Neural cell (in vitro differentiated cells): ENCODE measurements around the gene MAP10.

Source experiments
- POLR2AphosphoS5 ChIP-seq: IDR thresholded peaks from 2 replicates; pipeline ENCODE4 v1.6.1; 2012
- SMC3 ChIP-seq: fragments of 450-650 bp; conservative IDR thresholded peaks from 2 replicates; pipeline ENCODE4 v1.6.1; 2014; ENCODE audit warnings: antibody characterized with exemption, mild to moderate bottlenecking, moderate library complexity; ENCODE audit not compliant: poor library complexity
- TF ChIP-seq, protein P1 (sequence below): fragments of 450-650 bp; IDR thresholded peaks from 2 replicates; pipeline ENCODE4 v1.5.1; 2014; ENCODE audit warnings: antibody characterized with exemption, mild to moderate bottlenecking, moderate library complexity; ENCODE audit not compliant: poor library complexity, severe bottlenecking

DNA sequence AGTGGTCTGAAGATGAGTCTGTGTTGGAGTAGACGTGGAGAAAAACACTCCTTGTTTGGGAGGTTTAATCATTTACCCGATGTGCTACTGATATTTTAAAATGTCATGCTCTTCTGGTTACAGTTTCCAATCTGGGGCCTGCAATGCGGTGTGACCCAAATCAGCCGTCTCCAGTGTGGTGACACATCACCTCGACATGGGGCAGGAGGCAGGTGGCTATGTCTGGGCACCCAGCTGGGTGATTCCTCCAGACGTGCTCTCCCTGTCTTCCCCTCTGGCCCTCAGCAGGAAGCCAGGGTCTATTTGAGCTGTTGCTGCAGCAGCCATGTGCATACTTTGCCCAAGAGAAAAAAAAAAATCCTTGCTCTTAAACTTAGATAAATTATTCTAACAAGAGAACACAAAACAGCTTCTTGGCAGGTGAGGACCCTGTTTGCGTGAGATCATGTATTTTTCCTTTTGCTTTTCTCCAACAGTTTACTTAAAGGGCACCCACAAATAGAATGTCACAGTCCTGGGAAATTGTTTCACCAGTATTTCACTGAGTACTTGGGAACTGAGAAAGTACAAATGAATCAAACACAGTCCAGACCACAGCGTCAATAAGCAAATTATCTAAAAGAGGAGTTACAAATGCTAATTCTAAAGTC lies 38.9 kb upstream of the MAP10 start:
- TF ChIP-seq, protein P1, sequence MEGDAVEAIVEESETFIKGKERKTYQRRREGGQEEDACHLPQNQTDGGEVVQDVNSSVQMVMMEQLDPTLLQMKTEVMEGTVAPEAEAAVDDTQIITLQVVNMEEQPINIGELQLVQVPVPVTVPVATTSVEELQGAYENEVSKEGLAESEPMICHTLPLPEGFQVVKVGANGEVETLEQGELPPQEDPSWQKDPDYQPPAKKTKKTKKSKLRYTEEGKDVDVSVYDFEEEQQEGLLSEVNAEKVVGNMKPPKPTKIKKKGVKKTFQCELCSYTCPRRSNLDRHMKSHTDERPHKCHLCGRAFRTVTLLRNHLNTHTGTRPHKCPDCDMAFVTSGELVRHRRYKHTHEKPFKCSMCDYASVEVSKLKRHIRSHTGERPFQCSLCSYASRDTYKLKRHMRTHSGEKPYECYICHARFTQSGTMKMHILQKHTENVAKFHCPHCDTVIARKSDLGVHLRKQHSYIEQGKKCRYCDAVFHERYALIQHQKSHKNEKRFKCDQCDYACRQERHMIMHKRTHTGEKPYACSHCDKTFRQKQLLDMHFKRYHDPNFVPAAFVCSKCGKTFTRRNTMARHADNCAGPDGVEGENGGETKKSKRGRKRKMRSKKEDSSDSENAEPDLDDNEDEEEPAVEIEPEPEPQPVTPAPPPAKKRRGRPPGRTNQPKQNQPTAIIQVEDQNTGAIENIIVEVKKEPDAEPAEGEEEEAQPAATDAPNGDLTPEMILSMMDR = no peak
- TF ChIP-seq POLR2AphosphoS5 = no peak
- TF ChIP-seq SMC3 = no peak
